ENCODE data around the gene PAXX. TPM values are rescaled to one million over a fixed set of nuclear protein-coding genes. Genes with fewer than 3 reads are reported as not detected.

The PAXX gene
- total RNA-seq (100 to 1,000 TPM in 4 of 5 donors, 10 to 100 TPM in 1; 81.3 to 173 (median 127) TPM), total RNA-seq (25.2 to 105 (median 53.9) reads per million in 29 experiments)
- 87.4 TPM for total RNA-seq (2013)

GRCh38 chr9:136991993-136992818 lies at the start of gene PAXX:
Gene PAXX (plus strand): TSS chr9:136992422. CDS start chr9:136992444, 22 bp downstream.
- Histone ChIP-seq H3K4me3 (ENCODE audit: control insufficient read depth in 1 of 2, extremely low read depth in 1 of 2, low read length in 1 of 2) (peak within 1 kb of the TSS; percentile 84 to 89), H3K36me3 (ENCODE audit: control insufficient read depth in 2 of 2, extremely low read depth in 1 of 2, insufficient read depth in 1 of 2, low read length in 1 of 2) (peaks cover 4 to 13% of the 10 kb centered on the region in 2 donors), H3K27ac (ENCODE audit: low read length) (peak within 1 kb of the TSS; percentile 86), H3K27me3 (replicated peaks in 1 of 2; ENCODE audit: control insufficient read depth in 2 of 2, extremely low read depth in 1 of 2, insufficient read depth in 2 of 2, low read length in 1 of 2) (peaks cover 0 to 21% of the 10 kb centered on the region in 2 experiments), H3K4me1 (ENCODE audit: control insufficient read depth in 1 of 2, extremely low read depth in 1 of 2, insufficient read depth in 2 of 2, low read length in 2 of 2) (peaks cover 17 to 55% of the 10 kb centered on the region in 2 experiments), H3K9me3 (no peaks in the 10 kb centered on the region)
- H3K4me3 Mint-ChIP-seq: peak within 1 kb of the TSS; percentile 79 to 85 (median 84)
- peak within 1 kb of the TSS; percentile 84 to 86 for H3K27ac Mint-ChIP-seq
- 1% methylated on average over 55 of the region's 92 CpGs for WGBS (ENCODE audit: insufficient coverage)
- peaks cover 3% of the 10 kb centered on the region for H3K36me3 Mint-ChIP-seq
- H3K27me3 Mint-ChIP-seq: peaks cover 0 to 8% of the 10 kb centered on the region in 2 donors
- ChIA-PET POLR2A (no interaction called here), CTCF (interaction anchor here (0.6 to 3.1 kb wide), 6 partner anchors 14 to 143 kb away, joined by 4 to 9 read pairs (median 6); no protein-coding TSS in a partner anchor)
- peak; percentile 81 to 96 (median 91) for DNase-seq
- H3K4me1 Mint-ChIP-seq: peaks cover 19 to 36% (median 27%) of the 10 kb centered on the region in 3 donors
- no peaks in the 10 kb centered on the region for H3K9me3 Mint-ChIP-seq
- peak; percentile 84 to 91 (median 88) for ATAC-seq (replicated peaks in 1 of 4)

GRCh38 chr9:136942881-136943230 lies 49.4 kb upstream of the PAXX start:
- Histone ChIP-seq H3K36me3 (ENCODE audit: control insufficient read depth in 2 of 2, extremely low read depth in 1 of 2, insufficient read depth in 1 of 2, low read length in 1 of 2) (peaks cover 25 to 33% of the 10 kb centered on the region in 2 donors), H3K4me3 (ENCODE audit: control insufficient read depth in 1 of 2, extremely low read depth in 1 of 2, low read length in 1 of 2) (no peak overlapping the region), H3K27ac (ENCODE audit: low read length) (no peak overlapping the region), H3K4me1 (ENCODE audit: control insufficient read depth in 1 of 2, extremely low read depth in 1 of 2, insufficient read depth in 2 of 2, low read length in 2 of 2) (peaks cover 2 to 47% of the 10 kb centered on the region in 2 experiments), H3K27me3 (replicated peaks in 1 of 2; ENCODE audit: control insufficient read depth in 2 of 2, extremely low read depth in 1 of 2, insufficient read depth in 2 of 2, low read length in 1 of 2) (no peaks in the 10 kb centered on the region), H3K9me3 (no peaks in the 10 kb centered on the region)
- POLR2A ChIA-PET: no interaction called here
- CTCF ChIA-PET: interaction anchor here (0.6 kb wide), 2 partner anchors 10 to 344 kb away, joined by 3 read pairs; no protein-coding TSS in a partner anchor
- Mint-ChIP-seq H3K27ac (no peak overlapping the region), H3K27me3 (no peaks in the 10 kb centered on the region), H3K4me3 (peak overlapping the region; percentile 58 to 70 (median 59)), H3K4me1 (peaks cover 6 to 19% (median 8%) of the 10 kb centered on the region in 3 donors), H3K36me3 (peaks cover 20% of the 10 kb centered on the region), H3K9me3 (no peaks in the 10 kb centered on the region)
- DNase-seq: no peak
- ATAC-seq (replicated peaks in 1 of 4): no peak
- WGBS (ENCODE audit: insufficient coverage): 90% methylated on average over 11 of the region's 16 CpGs

- Mint-ChIP-seq H3K36me3 (peaks cover 20% of the 10 kb centered on the region), H3K27ac (peak overlapping the region; percentile 76 to 79), H3K4me3 (peak overlapping the region; percentile 70 to 83 (median 76)), H3K4me1 (peaks cover 6 to 23% (median 8%) of the 10 kb centered on the region in 3 donors), H3K27me3 (no peaks in the 10 kb centered on the region), H3K9me3 (no peaks in the 10 kb centered on the region)
- ChIA-PET CTCF (interaction anchor here (0.6 kb wide), 2 partner anchors 10 to 343 kb away, joined by 3 read pairs; no protein-coding TSS in a partner anchor), POLR2A (no interaction called here)
- peaks cover 22 to 33% of the 10 kb centered on the region in 2 donors for H3K36me3 ChIP-seq (ENCODE audit: control insufficient read depth in 2 of 2, extremely low read depth in 1 of 2, insufficient read depth in 1 of 2, low read length in 1 of 2)
- peak overlapping the region; percentile 34 for H3K27ac ChIP-seq (ENCODE audit: low read length)
- DNase-seq: peak in 4 of 35 experiments; percentile 21 to 45 (median 26)
- WGBS (ENCODE audit: insufficient coverage): 24% methylated on average over 50 of the region's 61 CpGs
- peak overlapping the region; percentile 74 to 80 for H3K4me3 ChIP-seq (ENCODE audit: control insufficient read depth in 1 of 2, extremely low read depth in 1 of 2, low read length in 1 of 2)
- ATAC-seq (replicated peaks in 1 of 4): peak in 3 of 4 experiments; percentile 11 to 14 (median 13)
- peaks cover 2 to 54% of the 10 kb centered on the region in 2 experiments for H3K4me1 ChIP-seq (ENCODE audit: control insufficient read depth in 1 of 2, extremely low read depth in 1 of 2, insufficient read depth in 2 of 2, low read length in 2 of 2)
- no peaks in the 10 kb centered on the region for H3K9me3 ChIP-seq
- H3K27me3 ChIP-seq (replicated peaks in 1 of 2; ENCODE audit: control insufficient read depth in 2 of 2, extremely low read depth in 1 of 2, insufficient read depth in 2 of 2, low read length in 1 of 2): no peaks in the 10 kb centered on the region
Observed at GRCh38 chr9:136943291-136944211, 48.7 kb upstream of the PAXX start.

GRCh38 chr9:136944212-136944518 lies 48.1 kb upstream of the PAXX start:
- Mint-ChIP-seq H3K27ac (no peak overlapping the region), H3K36me3 (peaks cover 17% of the 10 kb centered on the region), H3K27me3 (no peaks in the 10 kb centered on the region), H3K4me3 (peak overlapping the region; percentile 70 to 83 (median 76)), H3K4me1 (peaks cover 6 to 25% (median 8%) of the 10 kb centered on the region in 3 donors), H3K9me3 (no peaks in the 10 kb centered on the region)
- Histone ChIP-seq H3K36me3 (ENCODE audit: control insufficient read depth in 2 of 2, extremely low read depth in 1 of 2, insufficient read depth in 1 of 2, low read length in 1 of 2) (peaks cover 22 to 33% of the 10 kb centered on the region in 2 donors), H3K27ac (ENCODE audit: low read length) (no peak overlapping the region), H3K27me3 (replicated peaks in 1 of 2; ENCODE audit: control insufficient read depth in 2 of 2, extremely low read depth in 1 of 2, insufficient read depth in 2 of 2, low read length in 1 of 2) (no peaks in the 10 kb centered on the region), H3K4me1 (ENCODE audit: control insufficient read depth in 1 of 2, extremely low read depth in 1 of 2, insufficient read depth in 2 of 2, low read length in 2 of 2) (peaks cover 4 to 60% of the 10 kb centered on the region in 2 experiments), H3K9me3 (no peaks in the 10 kb centered on the region), H3K4me3 (ENCODE audit: control insufficient read depth in 1 of 2, extremely low read depth in 1 of 2, low read length in 1 of 2) (peak overlapping the region; percentile 74 to 80)
- ATAC-seq (replicated peaks in 1 of 4) (peak; percentile 36 to 52 (median 43)), DNase-seq (peak in 2 of 35 experiments; percentile 17 to 62)
- under 1% methylated on average over 45 of the region's 45 CpGs for WGBS (ENCODE audit: insufficient coverage)
- POLR2A ChIA-PET: no interaction called here
- CTCF ChIA-PET: no interaction called here

DNA sequence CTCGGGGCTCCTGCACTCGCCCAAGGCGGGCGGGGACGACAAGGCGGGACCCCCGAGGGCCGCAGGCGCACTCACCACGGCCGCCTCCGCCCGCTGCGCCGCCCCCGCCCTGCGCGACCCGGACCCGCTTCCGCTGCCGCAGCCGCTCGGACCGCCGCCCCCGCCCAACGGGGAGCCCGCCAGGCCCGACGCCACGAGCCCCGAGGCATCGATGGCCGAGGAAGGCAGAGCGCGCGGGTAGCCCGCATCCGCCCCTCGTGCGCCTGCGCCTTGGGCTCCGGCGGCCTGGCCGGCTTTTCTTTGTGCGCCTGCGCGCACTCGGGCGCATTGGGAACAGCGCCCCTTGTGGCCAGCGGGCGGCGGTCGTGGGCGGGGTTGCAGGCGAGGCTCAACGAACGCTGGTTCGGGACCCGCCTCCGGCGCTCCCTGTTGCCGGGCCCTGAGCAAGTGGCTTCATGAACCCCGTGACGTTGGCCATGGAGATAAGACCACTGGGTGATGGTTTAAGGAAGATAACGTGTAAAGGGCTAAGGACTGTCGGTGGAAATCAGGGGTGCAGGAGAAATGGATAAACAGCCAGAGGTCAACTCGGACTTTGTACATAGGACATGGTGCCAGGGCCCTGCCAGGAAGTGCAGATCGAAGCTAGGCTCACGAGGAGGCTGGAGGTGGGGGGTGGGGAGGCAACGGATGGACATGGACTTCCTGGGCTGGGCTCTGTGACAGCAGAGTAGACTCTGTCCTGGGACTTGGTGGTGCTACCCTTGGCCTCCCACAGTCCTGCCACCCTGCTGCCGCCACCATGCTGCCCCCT lies 47.5 kb upstream of the PAXX start, which contains the start of the genes C8G and FBXW5:
C8G (plus strand) TSS at position 725 of the 814 bp plus-strand sequence; CDS start at position 803, 78 bp downstream.
FBXW5 (minus strand) TSS at position 220 of the 814 bp plus-strand sequence. CDS start 655 bp downstream, outside the sequence.
- 3% methylated on average over 72 of the region's 74 CpGs for WGBS (ENCODE audit: insufficient coverage)
- Histone ChIP-seq H3K27me3 (replicated peaks in 1 of 2; ENCODE audit: control insufficient read depth in 2 of 2, extremely low read depth in 1 of 2, insufficient read depth in 2 of 2, low read length in 1 of 2) (no peaks in the 10 kb centered on the region), H3K27ac (ENCODE audit: low read length) (peak within 1 kb of the TSS; percentile 58), H3K4me1 (ENCODE audit: control insufficient read depth in 1 of 2, extremely low read depth in 1 of 2, insufficient read depth in 2 of 2, low read length in 2 of 2) (peaks cover 4 to 65% of the 10 kb centered on the region in 2 experiments), H3K36me3 (ENCODE audit: control insufficient read depth in 2 of 2, extremely low read depth in 1 of 2, insufficient read depth in 1 of 2, low read length in 1 of 2) (peaks cover 22 to 31% of the 10 kb centered on the region in 2 donors), H3K9me3 (no peaks in the 10 kb centered on the region), H3K4me3 (ENCODE audit: control insufficient read depth in 1 of 2, extremely low read depth in 1 of 2, low read length in 1 of 2) (peak within 1 kb of the TSS; percentile 74 to 80)
- peak within 1 kb of the TSS; percentile 79 to 89 for H3K27ac Mint-ChIP-seq
- H3K36me3 Mint-ChIP-seq: peaks cover 12% of the 10 kb centered on the region
- DNase-seq: peak; percentile 84 to 97 (median 91)
- H3K27me3 Mint-ChIP-seq: no peaks in the 10 kb centered on the region
- H3K9me3 Mint-ChIP-seq: no peaks in the 10 kb centered on the region
- ChIA-PET POLR2A (no interaction called here), CTCF (no interaction called here)
- peaks cover 6 to 26% (median 10%) of the 10 kb centered on the region in 3 donors for H3K4me1 Mint-ChIP-seq
- ATAC-seq (replicated peaks in 1 of 4): peak; percentile 81 to 88 (median 86)
- H3K4me3 Mint-ChIP-seq: peak within 1 kb of the TSS; percentile 73 to 83 (median 76)
